D721Med (cell line): ENCODE results near the gene SEMA5B.

ENCODE experiments used
- DNase-seq: peaks from one replicate; pipeline ENCODE4 v3.0.0; 2011; ENCODE audit warnings: low spot score; ENCODE audit not compliant: insufficient read length
- FAIRE-seq: peaks from 2 replicates; lab custom pipeline; 2011; peaks lifted over from hg19 to GRCh38; lab: Jason Lieb, UNC
- TF ChIP-seq, protein P1 (sequence below): IDR thresholded peaks from 2 replicates; pipeline ENCODE4 v1.5.1; 2012; ENCODE audit warnings: mild to moderate bottlenecking, control low read depth; ENCODE audit not compliant: insufficient read depth; ENCODE audit errors: missing control alignments

Gene SEMA5B

DNA sequence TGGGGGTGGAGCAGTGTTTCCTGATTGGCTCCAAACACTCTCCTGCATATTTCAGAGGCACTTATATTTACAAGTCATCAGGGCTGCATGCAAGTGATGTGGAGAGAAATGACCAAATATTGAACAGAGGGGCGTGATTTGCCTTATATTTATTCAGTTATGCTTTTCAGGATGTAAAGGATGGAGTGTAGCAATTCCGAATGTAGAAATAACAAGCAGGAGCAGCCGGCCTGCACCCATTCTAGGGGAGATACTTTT, 19.4 kb upstream of the SEMA5B start:
- DNase-seq = no peak
- FAIRE-seq = no peak
- TF ChIP-seq, protein P1, sequence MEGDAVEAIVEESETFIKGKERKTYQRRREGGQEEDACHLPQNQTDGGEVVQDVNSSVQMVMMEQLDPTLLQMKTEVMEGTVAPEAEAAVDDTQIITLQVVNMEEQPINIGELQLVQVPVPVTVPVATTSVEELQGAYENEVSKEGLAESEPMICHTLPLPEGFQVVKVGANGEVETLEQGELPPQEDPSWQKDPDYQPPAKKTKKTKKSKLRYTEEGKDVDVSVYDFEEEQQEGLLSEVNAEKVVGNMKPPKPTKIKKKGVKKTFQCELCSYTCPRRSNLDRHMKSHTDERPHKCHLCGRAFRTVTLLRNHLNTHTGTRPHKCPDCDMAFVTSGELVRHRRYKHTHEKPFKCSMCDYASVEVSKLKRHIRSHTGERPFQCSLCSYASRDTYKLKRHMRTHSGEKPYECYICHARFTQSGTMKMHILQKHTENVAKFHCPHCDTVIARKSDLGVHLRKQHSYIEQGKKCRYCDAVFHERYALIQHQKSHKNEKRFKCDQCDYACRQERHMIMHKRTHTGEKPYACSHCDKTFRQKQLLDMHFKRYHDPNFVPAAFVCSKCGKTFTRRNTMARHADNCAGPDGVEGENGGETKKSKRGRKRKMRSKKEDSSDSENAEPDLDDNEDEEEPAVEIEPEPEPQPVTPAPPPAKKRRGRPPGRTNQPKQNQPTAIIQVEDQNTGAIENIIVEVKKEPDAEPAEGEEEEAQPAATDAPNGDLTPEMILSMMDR = no peak

DNA sequence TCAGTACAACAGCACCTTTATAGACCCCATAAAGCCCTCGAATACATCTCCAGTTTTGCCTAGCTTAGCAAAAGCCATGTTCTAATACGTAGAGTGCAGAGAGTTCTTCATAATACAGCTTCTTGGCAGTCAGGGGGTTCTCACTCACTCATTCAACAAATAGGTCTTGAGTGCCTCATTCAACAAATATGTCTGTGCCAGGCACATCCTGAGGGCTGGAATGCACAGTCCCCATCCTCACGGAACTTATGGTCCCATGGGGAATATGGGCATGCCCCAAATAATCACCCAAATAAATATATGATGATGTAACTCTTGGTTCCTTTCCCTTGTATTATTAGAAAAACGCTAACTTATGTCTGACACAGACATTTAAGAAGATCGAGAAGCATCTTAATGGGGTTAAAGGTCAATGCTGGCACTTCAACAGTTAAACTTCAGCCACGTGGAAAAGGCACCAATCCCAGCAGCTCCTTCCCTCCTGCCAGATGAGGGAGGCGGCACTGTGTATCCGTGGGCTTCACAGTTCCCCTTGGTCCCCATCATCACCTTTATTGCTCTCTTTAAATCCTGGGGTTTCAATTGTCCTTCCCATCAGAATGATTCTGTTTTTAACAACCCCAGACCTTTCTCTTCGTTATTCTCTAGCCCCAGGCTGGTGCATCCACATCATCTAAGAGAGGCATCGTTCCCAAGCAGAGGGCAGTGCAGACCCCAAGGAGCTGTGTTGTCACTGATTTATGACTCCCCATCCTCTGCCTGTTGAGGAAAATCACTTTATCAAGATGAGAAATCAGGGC, 18.9 kb upstream of the SEMA5B start:
- no peak for FAIRE-seq

DNA sequence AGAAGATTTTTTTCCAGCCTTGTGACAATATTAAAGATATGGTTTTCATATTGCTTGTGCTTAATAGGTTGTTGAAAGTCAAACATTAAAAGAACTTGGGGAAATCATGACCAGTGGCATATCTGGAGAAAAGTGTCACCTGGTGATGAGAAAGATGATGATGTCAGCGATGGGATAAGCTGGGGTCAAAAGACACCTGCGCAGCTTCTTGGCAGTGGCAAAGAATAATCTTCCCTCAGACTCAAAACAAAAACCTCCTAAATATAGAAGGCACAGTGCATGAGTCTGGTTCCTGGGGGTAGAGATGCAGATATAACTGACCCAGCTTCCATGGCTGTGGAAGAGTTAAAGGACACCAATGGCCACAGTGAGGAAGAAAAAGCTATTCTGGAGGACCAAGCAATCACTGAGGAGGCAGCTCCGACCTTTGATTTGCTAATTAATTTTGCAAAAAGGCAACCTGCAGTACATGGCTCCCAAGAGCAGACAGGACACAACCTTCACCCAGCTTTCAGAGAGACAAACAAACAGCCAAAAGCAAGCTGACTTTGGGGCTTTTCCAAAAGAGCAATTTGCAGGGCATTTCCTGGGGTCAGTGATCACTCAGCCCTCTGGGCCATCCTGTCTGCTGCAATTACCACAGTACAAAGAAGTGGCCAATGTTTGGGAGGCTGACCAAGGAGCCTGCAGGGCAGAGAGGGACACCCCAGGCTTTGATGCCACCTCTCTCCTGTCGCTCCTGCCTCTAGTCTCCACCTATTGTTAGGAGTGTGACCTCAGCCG, 17.6 kb upstream of the SEMA5B start:
- FAIRE-seq = no peak
- DNase-seq = no peak
- TF ChIP-seq, protein P1 = no peak

More for the DNA sequence above, 18.9 kb upstream of the SEMA5B start:
- DNase-seq = no peak
- TF ChIP-seq, protein P1 = no peak

DNA sequence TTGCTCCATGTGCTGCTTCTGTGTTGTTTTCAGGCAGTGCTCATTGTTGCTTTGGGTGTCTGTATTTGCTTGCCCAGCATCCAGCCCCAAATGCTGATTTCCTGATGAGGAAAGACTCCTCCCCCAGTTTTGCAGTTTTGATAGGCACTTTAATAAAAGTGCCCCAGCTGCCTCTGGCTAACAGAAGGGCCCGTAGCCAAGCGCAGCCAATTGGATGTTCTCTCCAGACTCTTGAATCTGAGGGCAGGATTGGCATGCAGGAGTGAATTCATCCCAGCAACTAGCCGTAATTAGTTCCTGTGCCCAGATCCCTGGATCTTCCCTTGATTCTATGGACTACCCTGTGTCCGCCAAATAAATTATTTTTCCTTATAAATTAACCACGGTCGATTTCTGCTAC, 14.8 kb upstream of the SEMA5B start:
- DNase-seq = no peak
- TF ChIP-seq, protein P1 = no peak
- FAIRE-seq = no peak

DNA sequence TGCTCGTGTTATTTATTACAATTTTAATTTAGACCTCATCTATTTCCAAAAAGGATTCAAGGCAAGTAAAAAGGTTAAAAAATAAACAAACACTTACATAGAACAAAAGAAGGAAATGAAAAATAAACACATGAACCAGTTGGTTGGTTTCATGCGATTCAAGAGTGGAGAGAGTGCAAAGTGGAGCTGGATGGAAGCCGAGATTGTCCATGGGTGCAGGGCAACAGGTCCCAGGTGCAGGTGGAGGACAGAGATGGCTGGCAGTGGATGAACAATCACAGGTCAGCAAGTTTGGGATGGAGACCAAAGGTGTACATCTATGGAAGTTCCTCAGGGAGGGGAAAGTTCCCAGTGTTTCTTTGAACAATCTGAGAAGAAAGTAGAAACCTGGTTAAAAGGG, 11.6 kb upstream of the SEMA5B start:
- FAIRE-seq = no peak
- DNase-seq = no peak
- TF ChIP-seq, protein P1 = no peak

DNA sequence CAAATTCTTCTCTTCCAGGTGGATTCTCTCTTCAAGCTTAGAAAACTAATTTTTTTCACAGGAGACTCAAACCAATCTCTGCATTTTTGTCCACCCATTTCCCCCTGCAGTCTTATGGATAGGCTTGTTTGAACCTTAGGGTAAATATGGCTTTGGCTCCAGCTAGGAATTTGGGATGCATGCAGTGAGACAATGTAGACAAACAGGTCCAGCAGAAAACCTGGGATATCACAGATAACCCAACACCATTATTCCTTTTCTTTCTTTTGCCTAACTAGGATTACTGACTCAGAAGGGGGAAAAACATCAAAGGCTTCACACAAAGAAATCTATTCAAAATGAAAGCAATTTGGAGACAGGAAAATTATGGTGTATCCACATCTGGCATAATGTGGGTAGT, 11.2 kb upstream of the SEMA5B start:
- TF ChIP-seq, protein P1 = no peak
- DNase-seq (no peak), FAIRE-seq (no peak)

DNA sequence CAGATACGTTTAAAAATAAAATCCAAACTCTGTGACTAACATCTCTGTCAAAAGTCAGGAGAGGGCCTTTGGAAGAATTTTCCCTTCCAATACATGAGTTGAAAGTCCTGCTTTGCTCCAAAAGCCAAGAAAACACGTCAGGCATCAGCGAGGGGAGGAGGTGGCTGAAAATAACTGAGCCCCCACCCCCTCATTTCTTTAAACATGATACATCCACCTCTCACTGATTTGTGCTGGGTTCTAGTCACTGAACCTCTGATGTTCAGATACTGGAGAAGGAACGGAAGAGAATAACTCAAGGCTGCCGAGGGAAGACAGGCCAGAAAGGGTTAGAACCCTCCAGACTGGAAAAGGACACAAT, 9.4 kb upstream of the SEMA5B start:
- DNase-seq (no peak), FAIRE-seq (no peak)
- TF ChIP-seq, protein P1 = no peak
